HepG2 (cell line): ENCODE measurements around the gene IGFBP6. TPM values are rescaled to one million over a fixed set of nuclear protein-coding genes. Genes with fewer than 3 reads are reported as not detected.

Experiments used
- ATAC-seq: fragments of 200-7000 bp; cut with Tn5 transposase; 3 replicates; pipeline ENCODE4 v1.9.1; 2020; ENCODE audit warnings: mild to moderate bottlenecking, moderate library complexity
- BruUV-seq: library from RNA; stranded (reverse); fragments of 400-500 nt; replicated peaks from 2 replicates; lab custom pipeline; 2021; lab: Mats Ljungman, UMichigan
- CTCF ChIA-PET: fragments of 300-600 bp; formaldehyde crosslinking; extraction: SDS; loops from one replicate; lab custom pipeline; 2021; ENCODE audit warnings: low total read pairs, inconsistent platforms, low intra/inter-chr PET ratio; lab: Yijun Ruan, JAX
- POLR2A ChIA-PET: fragments of 350-600 bp; sonication (Branson Sonifier 250); formaldehyde crosslinking; loops from one replicate; lab custom pipeline; 2020; ENCODE audit warnings: antibody characterized with exemption, inconsistent platforms; lab: Yijun Ruan, JAX
- DNase-seq: peaks from one replicate; pipeline ENCODE4 v3.0.0-alpha.2; 2015; ENCODE audit warnings: low spot score
- FAIRE-seq: peaks from 3 replicates; lab custom pipeline; 2011; peaks lifted over from hg19 to GRCh38; lab: Jason Lieb, UNC
- H2AFZ ChIP-seq: one replicate; pipeline ENCODE4 v1.6.1; 2011; ENCODE audit warnings: low read length, inconsistent platforms
- H3K27ac ChIP-seq: fragments of 300-600 bp; 3 replicates; pipeline ENCODE4 v1.8.0; 2011; ENCODE audit warnings: mixed run types, mild to moderate bottlenecking, mixed read lengths, low read length, inconsistent platforms; ENCODE audit not compliant: insufficient read depth; ENCODE audit errors: extremely low read length
- H3K27me3 ChIP-seq, 2 experiments: fragments of 200-600 bp in 1 of 2; 2 replicates in 1 of 2; 3 replicates in 1 of 2; pipeline versions ENCODE4 v1.6.0 to v1.8.0; 2011; ENCODE audit warnings: low read length in 2 of 2, mild to moderate bottlenecking in 2 of 2, moderate library complexity in 2 of 2, inconsistent platforms in 1 of 2; ENCODE audit not compliant: insufficient read depth in 2 of 2, control insufficient read depth in 1 of 2
- H3K36me3 ChIP-seq, 2 experiments: fragments of 200-600 bp in 1 of 2; replicated peaks in 1 of 2; 2 replicates in 1 of 2; 3 replicates in 1 of 2; pipeline versions ENCODE4 v1.5.1 to v1.8.0; 2011; ENCODE audit warnings: low read length in 2 of 2, inconsistent platforms in 1 of 2; ENCODE audit not compliant: insufficient read depth in 2 of 2, control insufficient read depth in 1 of 2
- H3K4me1 ChIP-seq: 2 replicates; pipeline ENCODE4 v1.5.1; 2012; ENCODE audit warnings: low read length, inconsistent platforms; ENCODE audit not compliant: insufficient read depth
- H3K4me2 ChIP-seq: 2 replicates; pipeline ENCODE4 v1.6.0; 2011; ENCODE audit warnings: low read depth, low read length, inconsistent platforms
- H3K4me3 ChIP-seq, 3 experiments: fragments of 200-600 bp in 1 of 3; sonication (generic), shearing (Covaris generic) in 1 of 3; replicated peaks in 1 of 3; 2 replicates each; pipeline ENCODE4 v1.5.1; 2011 to 2016; ENCODE audit warnings: low read length in 3 of 3, inconsistent platforms in 2 of 3, low read depth in 2 of 3, mild to moderate bottlenecking in 2 of 3, control low read depth in 1 of 3, mixed read lengths in 1 of 3; ENCODE audit not compliant: insufficient read depth in 1 of 3
- H3K79me2 ChIP-seq: one replicate; pipeline ENCODE4 v1.6.1; 2011; ENCODE audit warnings: low read length, inconsistent platforms; ENCODE audit not compliant: insufficient read depth
- H3K9ac ChIP-seq: 2 replicates; pipeline ENCODE4 v1.6.0; 2011; ENCODE audit warnings: mild to moderate bottlenecking, low read depth, low read length, inconsistent platforms; ENCODE audit not compliant: insufficient read depth
- H3K9me3 ChIP-seq: 2 replicates; pipeline ENCODE4 v1.5.1; 2012; ENCODE audit warnings: mild to moderate bottlenecking, low read length
- H4K20me1 ChIP-seq: 2 replicates; pipeline ENCODE4 v1.6.0; 2011; ENCODE audit warnings: inconsistent platforms, mild to moderate bottlenecking, low read length, moderate library complexity; ENCODE audit not compliant: insufficient read depth
- ATM ChIP-seq: fragments of 450-650 bp; IDR thresholded peaks from 2 replicates; pipeline ENCODE4 v1.7.1; 2017; ENCODE audit warnings: mild to moderate bottlenecking, borderline replicate concordance
- KLF6 ChIP-seq: IDR thresholded peaks from 2 replicates; pipeline ENCODE4 v1.8.0; 2016; ENCODE audit warnings: missing biosample characterization, missing genetic modification reagents
- KMT2B ChIP-seq: IDR thresholded peaks from 2 replicates; pipeline ENCODE4 v1.6.1; 2016; ENCODE audit warnings: missing genetic modification reagents, missing compliant biosample characterization
- PCBP2 ChIP-seq: fragments of 200-400 bp; formaldehyde crosslinking; optimal IDR thresholded peaks from 2 replicates; pipeline ENCODE3; 2018; ENCODE audit warnings: low read length, low read depth; ENCODE audit not compliant: poor library complexity, severe bottlenecking
- PRMT3 ChIP-seq: sonication (generic); formaldehyde crosslinking; IDR thresholded peaks from 2 replicates; pipeline ENCODE4 v1.8.1; 2022; ENCODE audit warnings: low read depth, mild to moderate bottlenecking, moderate library complexity, missing genetic modification reagents, borderline replicate concordance
- RORA ChIP-seq: sonication (generic); formaldehyde crosslinking; IDR thresholded peaks from 2 replicates; pipeline ENCODE4 v1.5.0; 2020; ENCODE audit warnings: mild to moderate bottlenecking, missing genetic modification reagents, moderate library complexity
- SMAD1 ChIP-seq: sonication (generic); formaldehyde crosslinking; IDR thresholded peaks from 2 replicates; pipeline ENCODE4 v1.4.0; 2020; ENCODE audit warnings: missing genetic modification reagents, low read depth, mild to moderate bottlenecking, borderline replicate concordance
- SPEN ChIP-seq: sonication (generic); formaldehyde crosslinking; IDR thresholded peaks from 2 replicates; pipeline ENCODE4 v1.5.1; 2020; ENCODE audit warnings: low read depth, mild to moderate bottlenecking, missing genetic modification reagents
- SRSF9 ChIP-seq: fragments of 200-400 bp; formaldehyde crosslinking; IDR thresholded peaks from 2 replicates; pipeline ENCODE4 v1.6.1; 2018; ENCODE audit warnings: borderline replicate concordance, mild to moderate bottlenecking, low read depth, low read length; ENCODE audit not compliant: insufficient read depth, poor library complexity, severe bottlenecking
- STAT5B ChIP-seq: sonication (generic); formaldehyde crosslinking; IDR thresholded peaks from 2 replicates; pipeline ENCODE4 v1.4.0; 2020; ENCODE audit warnings: missing genetic modification reagents
- ZIK1 ChIP-seq: sonication (generic); formaldehyde crosslinking; IDR thresholded peaks from 2 replicates; pipeline ENCODE4 v1.5.0; 2020; ENCODE audit warnings: mild to moderate bottlenecking, low read depth, missing genetic modification reagents, borderline replicate concordance
- ZNF253 ChIP-seq: sonication (generic); formaldehyde crosslinking; IDR thresholded peaks from 2 replicates; pipeline ENCODE4 v1.8.0; 2022; ENCODE audit warnings: mild to moderate bottlenecking, missing genetic modification reagents, borderline replicate concordance
- ZNF274 ChIP-seq: sonication (generic); formaldehyde crosslinking; IDR thresholded peaks from 2 replicates; pipeline ENCODE4 v1.5.1; 2020; ENCODE audit warnings: mild to moderate bottlenecking, missing genetic modification reagents
- ZNF430 ChIP-seq: sonication (generic); formaldehyde crosslinking; IDR thresholded peaks from 2 replicates; pipeline ENCODE4 v1.9.0; 2021; ENCODE audit warnings: mild to moderate bottlenecking, missing genetic modification reagents
- ZNF431 ChIP-seq: sonication (generic); formaldehyde crosslinking; IDR thresholded peaks from 2 replicates; pipeline ENCODE4 v1.9.0; 2022; ENCODE audit warnings: missing genetic modification reagents, low read depth, mild to moderate bottlenecking, borderline replicate concordance
- ZSCAN21 ChIP-seq: sonication (generic); formaldehyde crosslinking; IDR thresholded peaks from 2 replicates; pipeline ENCODE4 v1.8.0; 2022; ENCODE audit warnings: mild to moderate bottlenecking, missing genetic modification reagents, moderate library complexity, borderline replicate concordance
- WGBS: methylation state at CpG from one replicate; pipeline ENCODE4 v1.1.6; 2017; ENCODE audit warnings: low lambda C conversion rate; 5-methylcytosine and 5-hydroxymethylcytosine counted together
- in situ Hi-C: cut with HindIII; loops from 2 replicates; pipeline ENCODE4 v1.10.0; 2017; ENCODE audit warnings: low pct_unique_long_range_greater_than_20kb; ENCODE audit not compliant: extremely low pct_ligation_motif_present
- intact Hi-C: fragments of 100-400 bp; cut with micrococcal nuclease; formaldehyde crosslinking; loops from one replicate; pipeline ENCODE4 v1.10.0; 2022; ENCODE audit not compliant: unreplicated experiment
- polyA plus RNA-seq, 8 experiments: library from polyadenylated mRNA; depleted of rRNA in 3 of 8; stranded (reverse) in 7 of 8; unstranded in 1 of 8; fragments of >200 nt; fragmentation: Illumina TruSeq in 4 of 8; extraction: Trizol in 4 of 8; gene quantifications; 2 replicates each; pipeline versions ENCODE4 v1.2.1 to v1.2.3, GENCODE V29; 2011 to 2016; ENCODE audit warnings: low read depth in 4 of 8, missing spikeins in 1 of 8, mixed read lengths in 1 of 8; ENCODE audit not compliant: insufficient read depth in 1 of 8
- total RNA-seq, 5 experiments: library from RNA; depleted of rRNA; stranded (reverse); fragments of >200 nt; fragmentation: Illumina TruSeq; extraction: Trizol; gene quantifications; 2 replicates each; pipeline ENCODE4 v1.2.3, GENCODE V29; 2016; ENCODE audit warnings: low read depth in 1 of 5
- TF ChIP-seq, protein P1 (sequence below): sonication (generic); formaldehyde crosslinking; conservative IDR thresholded peaks from 2 replicates; pipeline ENCODE4 v1.4.0; 2020; ENCODE audit warnings: missing genetic modification reagents

Gene IGFBP6
- total and polyA plus RNA-seq, 2 of the 13 experiments (the other 11 are each of a cell fraction or from before 2014, with no cell fraction given) = 3.9 to 25.2 TPM

DNA sequence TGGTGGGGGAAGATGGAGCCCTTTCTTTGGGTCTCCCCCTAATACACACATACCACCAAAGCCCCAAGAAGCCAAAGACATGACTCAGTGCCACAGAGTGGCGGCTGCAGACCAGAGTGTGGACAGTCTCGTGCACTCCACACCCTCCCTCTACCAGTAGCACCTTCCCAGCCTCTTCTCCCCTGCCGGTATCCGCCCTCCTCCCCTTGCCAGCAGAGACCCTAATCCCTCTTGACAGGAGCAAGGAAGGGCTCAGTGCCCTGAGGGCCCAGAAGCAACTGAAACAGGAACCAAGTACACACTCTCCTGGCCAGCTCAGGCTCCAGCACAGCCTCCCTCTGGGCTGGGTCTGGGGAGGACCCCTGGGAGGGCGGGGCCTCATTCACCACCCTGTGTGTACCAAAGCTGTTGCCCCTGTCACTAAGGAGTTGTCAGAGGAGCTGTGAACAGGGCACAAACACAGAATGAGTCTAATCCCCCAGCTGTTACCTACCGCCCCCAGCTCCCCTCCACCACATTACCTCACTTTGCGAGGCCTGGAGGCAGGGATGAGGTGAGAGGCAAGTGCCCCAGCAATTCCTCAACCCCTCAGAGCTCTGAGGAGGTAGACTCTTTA, 26.5 kb upstream of the IGFBP6 start:
- ATAC-seq = no peak
- Histone ChIP-seq H3K4me3 (no peak overlapping the region), H3K9ac (no peak overlapping the region), H3K27ac (no peak overlapping the region), H4K20me1 (no peaks in the 10 kb centered on the region), H3K27me3 (no peaks in the 10 kb centered on the region), H3K4me2 (no peak overlapping the region), H3K9me3 (no peaks in the 10 kb centered on the region), H2AFZ (no peak overlapping the region), H3K36me3 (peaks cover 0 to 11% of the 10 kb centered on the region in 2 experiments; a peak in 2 of 5 replicates)
- no peak for FAIRE-seq
- 89% methylated on average over 6 of the region's 7 CpGs for WGBS
- in situ Hi-C loops (no loop called here), intact Hi-C loops (no loop called here)
- DNase-seq = no peak
- TF ChIP-seq ZNF253 (CRISPR knock-in tag) = no peak
- TF ChIP-seq RORA (CRISPR knock-in tag) = no peak
- TF ChIP-seq ZSCAN21 (CRISPR knock-in tag) = no peak
- no peak for TF ChIP-seq KLF6
- TF ChIP-seq SPEN = no peak
- TF ChIP-seq ZNF274 = no peak
- TF ChIP-seq KMT2B = no peak
- TF ChIP-seq ATM = no peak
- TF ChIP-seq ZIK1 (CRISPR knock-in tag) = no peak
- TF ChIP-seq ZNF431 (CRISPR knock-in tag) = no peak
- TF ChIP-seq SMAD1 (CRISPR knock-in tag) = no peak
- no peak for TF ChIP-seq SRSF9
- TF ChIP-seq, protein P1, sequence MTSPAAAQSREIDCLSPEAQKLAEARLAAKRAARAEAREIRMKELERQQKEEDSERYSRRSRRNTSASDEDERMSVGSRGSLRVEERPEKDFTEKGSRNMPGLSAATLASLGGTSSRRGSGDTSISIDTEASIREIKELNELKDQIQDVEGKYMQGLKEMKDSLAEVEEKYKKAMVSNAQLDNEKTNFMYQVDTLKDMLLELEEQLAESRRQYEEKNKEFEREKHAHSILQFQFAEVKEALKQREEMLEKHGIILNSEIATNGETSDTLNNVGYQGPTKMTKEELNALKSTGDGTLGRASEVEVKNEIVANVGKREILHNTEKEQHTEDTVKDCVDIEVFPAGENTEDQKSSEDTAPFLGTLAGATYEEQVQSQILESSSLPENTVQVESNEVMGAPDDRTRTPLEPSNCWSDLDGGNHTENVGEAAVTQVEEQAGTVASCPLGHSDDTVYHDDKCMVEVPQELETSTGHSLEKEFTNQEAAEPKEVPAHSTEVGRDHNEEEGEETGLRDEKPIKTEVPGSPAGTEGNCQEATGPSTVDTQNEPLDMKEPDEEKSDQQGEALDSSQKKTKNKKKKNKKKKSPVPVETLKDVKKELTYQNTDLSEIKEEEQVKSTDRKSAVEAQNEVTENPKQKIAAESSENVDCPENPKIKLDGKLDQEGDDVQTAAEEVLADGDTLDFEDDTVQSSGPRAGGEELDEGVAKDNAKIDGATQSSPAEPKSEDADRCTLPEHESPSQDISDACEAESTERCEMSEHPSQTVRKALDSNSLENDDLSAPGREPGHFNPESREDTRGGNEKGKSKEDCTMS = no peak
- TF ChIP-seq PCBP2 = no peak
- no peak for TF ChIP-seq ZNF430 (CRISPR knock-in tag)
- TF ChIP-seq STAT5B (CRISPR knock-in tag) = no peak
- no peak for TF ChIP-seq PRMT3 (CRISPR knock-in tag)
- TF ChIP-seq, all 625 proteins: peak for 0
- ChIA-PET CTCF (no interaction called here), POLR2A (no interaction called here)
- BruUV-seq = no TSS peak
- H3K79me2 ChIP-seq = no peaks in the 10 kb centered on the region
- H3K4me1 ChIP-seq = peaks cover 38% of the 10 kb centered on the region
